A549 (cell line): Measurements from ENCODE around the gene SOX14. TPM values are rescaled to one million over a fixed set of nuclear protein-coding genes. Genes with fewer than 3 reads are reported as not detected.

Experiments used
- ATAC-seq, 2 experiments: fragments of 200-7000 bp in 1 of 2; fragments of >200 bp in 1 of 2; cut with Nextera tagmentation in 1 of 2; cut with Tn5 transposase in 1 of 2; 3 replicates each; pipeline versions ENCODE4 v1.8.0 to v1.9.1; 2018 to 2020; ENCODE audit warnings: mild to moderate bottlenecking in 1 of 2, moderate library complexity in 1 of 2
- CTCF ChIA-PET: fragments of 300-600 bp; sonication (Branson Sonifier 250); formaldehyde crosslinking; extraction: SDS; loops from one replicate; lab custom pipeline; 2021; ENCODE audit warnings: antibody characterized with exemption, inconsistent platforms; lab: Yijun Ruan, JAX
- POLR2A ChIA-PET: fragments of 350-600 bp; formaldehyde crosslinking; extraction: SDS; loops from one replicate; lab custom pipeline; 2021; ENCODE audit warnings: antibody characterized with exemption, inconsistent platforms; lab: Yijun Ruan, JAX
- DNase-seq, 2 experiments: peaks; one replicate each; pipeline versions ENCODE4 v3.0.0 to v3.0.0-alpha.2; 2011 to 2016; ENCODE audit warnings: low read depth in 1 of 2, low spot score in 1 of 2
- FAIRE-seq: peaks from 2 replicates; lab custom pipeline; 2011; peaks lifted over from hg19 to GRCh38; lab: Jason Lieb, UNC
- H3K27ac ChIP-seq, 2 experiments: fragments of >200 bp; sonication (Bioruptor Twin); formaldehyde crosslinking; 3 replicates each; pipeline ENCODE4 v1.5.1; 2016 to 2017
- H3K4me1 ChIP-seq: fragments of >200 bp; sonication (Bioruptor Twin); formaldehyde crosslinking; 3 replicates; pipeline ENCODE4 v1.6.1; 2016
- H3K4me2 ChIP-seq: fragments of >200 bp; sonication (Bioruptor Twin); formaldehyde crosslinking; 3 replicates; pipeline ENCODE4 v1.6.1; 2016
- H3K4me3 ChIP-seq: fragments of >200 bp; sonication (Bioruptor Twin); formaldehyde crosslinking; 3 replicates; pipeline ENCODE4 v1.5.1; 2016
- H3K9me3 ChIP-seq: fragments of >200 bp; sonication (Bioruptor Twin); formaldehyde crosslinking; 3 replicates; pipeline ENCODE4 v1.6.1; 2016
- CEBPB ChIP-seq, 2 experiments: fragments of >200 bp in 1 of 2; sonication (Bioruptor Twin) in 1 of 2; formaldehyde crosslinking in 1 of 2; IDR thresholded peaks; 2 replicates each; pipeline ENCODE4 v1.6.1; 2012 to 2016
- E2F6 ChIP-seq: IDR thresholded peaks from 2 replicates; pipeline ENCODE4 v1.6.1; 2012; ENCODE audit warnings: low read depth, borderline replicate concordance
- GATA3 ChIP-seq: IDR thresholded peaks from 2 replicates; pipeline ENCODE4 v1.6.1; 2012; ENCODE audit warnings: borderline replicate concordance
- HOXB5 ChIP-seq: fragments of 250-450 bp; sonication (Bioruptor Pico); IDR thresholded peaks from 2 replicates; pipeline ENCODE4 v1.5.0; 2020; ENCODE audit warnings: mild to moderate bottlenecking, moderate library complexity
- JUNB ChIP-seq: fragments of >200 bp; sonication (Bioruptor Twin); formaldehyde crosslinking; IDR thresholded peaks from 2 replicates; pipeline ENCODE4 v1.6.1; 2016
- MAFK ChIP-seq: fragments of 450-650 bp; IDR thresholded peaks from 2 replicates; pipeline ENCODE4 v1.6.1; 2014; ENCODE audit not compliant: partially characterized antibody
- NR3C1 ChIP-seq: fragments of >200 bp; sonication (Bioruptor Twin); formaldehyde crosslinking; IDR thresholded peaks from 3 replicates; pipeline ENCODE4 v1.6.1; 2017
- RAD21 ChIP-seq, 2 experiments: fragments of >200 bp in 1 of 2; sonication (Bioruptor Twin) in 1 of 2; formaldehyde crosslinking in 1 of 2; IDR thresholded peaks in 1 of 2; conservative IDR thresholded peaks in 1 of 2; 2 replicates in 1 of 2; 3 replicates in 1 of 2; pipeline ENCODE4 v1.6.1; 2012 to 2018; ENCODE audit warnings: inconsistent platforms in 1 of 2
- TFCP2L1 ChIP-seq: fragments of 250-450 bp; sonication (Bioruptor Pico); IDR thresholded peaks from 2 replicates; pipeline ENCODE4 v1.5.0; 2021; ENCODE audit warnings: mild to moderate bottlenecking
- ZC3H11A ChIP-seq: fragments of 450-650 bp; IDR thresholded peaks from 2 replicates; pipeline ENCODE4 v1.6.1; 2014; ENCODE audit warnings: antibody characterized with exemption, mild to moderate bottlenecking
- ZNF302 ChIP-seq: fragments of 250-450 bp; sonication (Bioruptor Pico); IDR thresholded peaks from 2 replicates; pipeline ENCODE4 v1.9.0; 2021; ENCODE audit warnings: inconsistent platforms, mild to moderate bottlenecking, moderate library complexity
- WGBS: methylation state at CpG from one replicate; pipeline ENCODE4 v1.1.6; 2017; ENCODE audit errors: missing lambda C conversion rate; 5-methylcytosine and 5-hydroxymethylcytosine counted together
- polyA plus RNA-seq, 4 experiments: library from polyadenylated mRNA; depleted of rRNA in 3 of 4; stranded (reverse); fragments of >200 nt; fragmentation: RNase III in 1 of 4; extraction: RNeasy Plus Mini Kit Qiagen cat#74134 plus additional on column Dnase treatment in 1 of 4; gene quantifications; 2 replicates in 3 of 4; 3 replicates in 1 of 4; pipeline ENCODE4 v1.2.3, GENCODE V29; 2011 to 2017
- TF ChIP-seq, protein P1 (sequence below): fragments of >200 bp; sonication (Bioruptor Twin); formaldehyde crosslinking; IDR thresholded peaks from 2 replicates; pipeline ENCODE4 v1.6.1; 2016

SOX14 gene
- polyA plus RNA-seq, 2 of the 4 experiments (the other 2 are of a cell fraction), result not detected

- CTCF ChIA-PET, result no interaction called here
- TF ChIP-seq, protein P1, sequence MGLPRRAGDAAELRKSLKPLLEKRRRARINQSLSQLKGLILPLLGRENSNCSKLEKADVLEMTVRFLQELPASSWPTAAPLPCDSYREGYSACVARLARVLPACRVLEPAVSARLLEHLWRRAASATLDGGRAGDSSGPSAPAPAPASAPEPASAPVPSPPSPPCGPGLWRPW, result no peak
- H3K4me2 ChIP-seq, result no peak overlapping the region
Observed at GRCh38 chr3:137761563-137762503, 2.3 kb upstream of the SOX14 start.

GRCh38 chr3:137762674-137763593 lies 1.2 kb upstream of the SOX14 start:
- ChIA-PET POLR2A (no interaction called here), CTCF (no interaction called here)
- TF ChIP-seq E2F6 (no peak), JUNB (no peak), RAD21 (conservative IDR thresholded peaks at IDR 0.05 in 1 of 2, IDR thresholded peaks at IDR 0.05 in 1 of 2) (no peak), GATA3 (no peak), NR3C1 (no peak), HOXB5 (CRISPR knock-in tag) (no peak), MAFK (no peak)
- no peak overlapping the region; the same call in 2 of the 3 replicates for H3K4me3 ChIP-seq
- DNase-seq (no peak), FAIRE-seq (no peak), ATAC-seq (no peak)
- H3K9me3 ChIP-seq, result no peaks in the 10 kb centered on the region
- no peak overlapping the region for H3K27ac ChIP-seq
- H3K4me1 ChIP-seq, result 0 out of 3 replicates have a peak, but pooled peaks cover 5% of the 10 kb centered on the region
- H3K4me2 ChIP-seq, result peak overlapping the region; percentile 71; the same call in 2 of the 3 replicates
- WGBS, result 31% methylated on average over 34 of the region's 34 CpGs

More at GRCh38 chr3:137761563-137762503, 2.3 kb upstream of the SOX14 start:
- Histone ChIP-seq H3K4me1 (0 out of 3 replicates have a peak, but pooled peaks cover 5% of the 10 kb centered on the region), H3K27ac (no peak overlapping the region), H3K4me3 (no peak overlapping the region), H3K9me3 (no peaks in the 10 kb centered on the region)
- ATAC-seq (no peak), DNase-seq (no peak), FAIRE-seq (no peak)
- POLR2A ChIA-PET, result no interaction called here
- WGBS, result 26% methylated on average over 32 of the region's 54 CpGs

- CTCF ChIA-PET, result no interaction called here
- ATAC-seq (no peak), FAIRE-seq (no peak), DNase-seq (no peak)
- peak; percentile 15 for TF ChIP-seq MAFK
- no peak for TF ChIP-seq ZNF302 (CRISPR knock-in tag)
- no peak for TF ChIP-seq TFCP2L1
- peak overlapping the region; percentile 71 for H3K4me2 ChIP-seq
- POLR2A ChIA-PET, result no interaction called here
- H3K4me3 ChIP-seq, result peak overlapping the region; percentile 29; the same call in 1 of the 3 replicates
- H3K4me1 ChIP-seq, result 0 out of 3 replicates have a peak, but pooled peaks cover 5% of the 10 kb centered on the region
- H3K9me3 ChIP-seq, result no peaks in the 10 kb centered on the region
- WGBS, result 3% methylated on average over 13 of the region's 18 CpGs
- no peak overlapping the region for H3K27ac ChIP-seq
Observed at GRCh38 chr3:137763594-137763938, 549 bp upstream of the SOX14 start.

- 38% methylated on average over 9 of the region's 58 CpGs for WGBS
- POLR2A ChIA-PET, result no interaction called here
- peak in 1 of 2 experiments; percentile 10; a peak in 1 of 6 replicates for ATAC-seq
Observed at GRCh38 chr3:137764563-137765309, 621 bp downstream of the SOX14 start.

More at GRCh38 chr3:137764563-137765309, 621 bp downstream of the SOX14 start:
- H3K4me1 ChIP-seq, result 0 out of 3 replicates have a peak, but pooled peaks cover 5% of the 10 kb centered on the region
- no peak overlapping the region for H3K27ac ChIP-seq
- no peaks in the 10 kb centered on the region for H3K9me3 ChIP-seq
- DNase-seq, result no peak
- peak overlapping the region; percentile 71 for H3K4me2 ChIP-seq
- CTCF ChIA-PET, result no interaction called here
- no peak for TF ChIP-seq ZC3H11A
- no peak for TF ChIP-seq CEBPB (IDR thresholded peaks at IDR 0.05)
- FAIRE-seq, result no peak
- H3K4me3 ChIP-seq, result no peak overlapping the region
